ENCODE results near the gene NKAIN4.

Gene NKAIN4

GRCh38 chr20:63254232-63254605 is at the start of gene NKAIN4:
TSS of gene NKAIN4 (minus strand) at chr20:63254463. CDS start at chr20:63254450, 13 bp downstream.
- no peak for TF ChIP-seq CEBPB (IDR thresholded peaks at IDR 0.05)
- no peak for TF ChIP-seq TCF12 (IDR thresholded peaks at IDR 0.05; ENCODE audit: low read depth)
- TF ChIP-seq ZBTB7A (IDR thresholded peaks at IDR 0.05; ENCODE audit: low read depth) = no peak
- no peak for TF ChIP-seq EP300 (IDR thresholded peaks at IDR 0.05; ENCODE audit: borderline replicate concordance)
- no peak for TF ChIP-seq MAX (IDR thresholded peaks at IDR 0.05)
- no peak for TF ChIP-seq RAD21 (IDR thresholded peaks at IDR 0.05; ENCODE audit: low read depth)
- no peak for TF ChIP-seq FOXM1 (IDR thresholded peaks at IDR 0.05; ENCODE audit: borderline replicate concordance, low read depth)
- TF ChIP-seq CREB1 (IDR thresholded peaks at IDR 0.05; ENCODE audit: low read depth) = no peak
- TF ChIP-seq YY1 (IDR thresholded peaks at IDR 0.05; ENCODE audit: low read depth) = no peak
- TF ChIP-seq NFIC (IDR thresholded peaks at IDR 0.05) = no peak
- TF ChIP-seq TAF1 (IDR thresholded peaks at IDR 0.05; ENCODE audit: low read depth) = no peak
- no peak for TF ChIP-seq REST (IDR thresholded peaks at IDR 0.05; ENCODE audit: low read depth)
- no peak for TF ChIP-seq EGR1 (IDR thresholded peaks at IDR 0.05)
- TF ChIP-seq USF1 (IDR thresholded peaks at IDR 0.05) = no peak
- TF ChIP-seq TEAD4 (IDR thresholded peaks at IDR 0.05) = no peak

GRCh38 chr20:63303095-63303666 is 48.9 kb upstream of the NKAIN4 start:
- TF ChIP-seq MAX (IDR thresholded peaks at IDR 0.05) (no peak), FOXM1 (IDR thresholded peaks at IDR 0.05; ENCODE audit: borderline replicate concordance, low read depth) (no peak), TCF12 (IDR thresholded peaks at IDR 0.05; ENCODE audit: low read depth) (no peak), ZBTB7A (IDR thresholded peaks at IDR 0.05; ENCODE audit: low read depth) (no peak), NFIC (IDR thresholded peaks at IDR 0.05) (no peak), CEBPB (IDR thresholded peaks at IDR 0.05) (no peak), TAF1 (IDR thresholded peaks at IDR 0.05; ENCODE audit: low read depth) (no peak), EP300 (IDR thresholded peaks at IDR 0.05; ENCODE audit: borderline replicate concordance) (no peak), RAD21 (IDR thresholded peaks at IDR 0.05; ENCODE audit: low read depth) (no peak), YY1 (IDR thresholded peaks at IDR 0.05; ENCODE audit: low read depth) (no peak), USF1 (IDR thresholded peaks at IDR 0.05) (no peak), EGR1 (IDR thresholded peaks at IDR 0.05) (no peak), CREB1 (IDR thresholded peaks at IDR 0.05; ENCODE audit: low read depth) (no peak), REST (IDR thresholded peaks at IDR 0.05; ENCODE audit: low read depth) (no peak), TEAD4 (IDR thresholded peaks at IDR 0.05) (no peak)

GRCh38 chr20:63301671-63302070 is 47.4 kb upstream of the NKAIN4 start:
- TF ChIP-seq USF1 (IDR thresholded peaks at IDR 0.05) = no peak
- no peak for TF ChIP-seq ZBTB7A (IDR thresholded peaks at IDR 0.05; ENCODE audit: low read depth)
- TF ChIP-seq REST (IDR thresholded peaks at IDR 0.05; ENCODE audit: low read depth) = no peak
- TF ChIP-seq YY1 (IDR thresholded peaks at IDR 0.05; ENCODE audit: low read depth) = no peak

GRCh38 chr20:63298731-63299312 is 44.6 kb upstream of the NKAIN4 start:
- TF ChIP-seq RAD21 (IDR thresholded peaks at IDR 0.05; ENCODE audit: low read depth) = no peak
- no peak for TF ChIP-seq EGR1 (IDR thresholded peaks at IDR 0.05)
- TF ChIP-seq TEAD4 (IDR thresholded peaks at IDR 0.05) = no peak
- TF ChIP-seq EP300 (IDR thresholded peaks at IDR 0.05; ENCODE audit: borderline replicate concordance) = no peak
- TF ChIP-seq USF1 (IDR thresholded peaks at IDR 0.05) = no peak
- no peak for TF ChIP-seq ZBTB7A (IDR thresholded peaks at IDR 0.05; ENCODE audit: low read depth)
- TF ChIP-seq FOXM1 (IDR thresholded peaks at IDR 0.05; ENCODE audit: borderline replicate concordance, low read depth) = no peak
- TF ChIP-seq YY1 (IDR thresholded peaks at IDR 0.05; ENCODE audit: low read depth) = no peak
- TF ChIP-seq CREB1 (IDR thresholded peaks at IDR 0.05; ENCODE audit: low read depth) = no peak
- TF ChIP-seq NFIC (IDR thresholded peaks at IDR 0.05) = no peak
- no peak for TF ChIP-seq MAX (IDR thresholded peaks at IDR 0.05)
- TF ChIP-seq REST (IDR thresholded peaks at IDR 0.05; ENCODE audit: low read depth) = no peak
- no peak for TF ChIP-seq TCF12 (IDR thresholded peaks at IDR 0.05; ENCODE audit: low read depth)
- TF ChIP-seq CEBPB (IDR thresholded peaks at IDR 0.05) = no peak
- no peak for TF ChIP-seq TAF1 (IDR thresholded peaks at IDR 0.05; ENCODE audit: low read depth)
